Mammary epithelial cell (primary cell): ENCODE data around the gene GJC2.

ENCODE experiments used
- EZH2 ChIP-seq: IDR thresholded peaks from 2 replicates; pipeline ENCODE4 v1.6.1; 2012; ENCODE audit warnings: low read length, inconsistent platforms, borderline replicate concordance
- TF ChIP-seq, protein P1 (sequence below), 2 donors: IDR thresholded peaks in 1 of 2; conservative IDR thresholded peaks in 1 of 2; 2 replicates each; pipeline ENCODE4 v1.5.1; 2011 to 2012; ENCODE audit warnings: inconsistent platforms in 2 of 2, low read length in 2 of 2, mild to moderate bottlenecking in 2 of 2, control low read depth in 1 of 2, low read depth in 1 of 2; ENCODE audit not compliant: insufficient read depth in 1 of 2; ENCODE audit errors: extremely low read depth in 1 of 2

DNA sequence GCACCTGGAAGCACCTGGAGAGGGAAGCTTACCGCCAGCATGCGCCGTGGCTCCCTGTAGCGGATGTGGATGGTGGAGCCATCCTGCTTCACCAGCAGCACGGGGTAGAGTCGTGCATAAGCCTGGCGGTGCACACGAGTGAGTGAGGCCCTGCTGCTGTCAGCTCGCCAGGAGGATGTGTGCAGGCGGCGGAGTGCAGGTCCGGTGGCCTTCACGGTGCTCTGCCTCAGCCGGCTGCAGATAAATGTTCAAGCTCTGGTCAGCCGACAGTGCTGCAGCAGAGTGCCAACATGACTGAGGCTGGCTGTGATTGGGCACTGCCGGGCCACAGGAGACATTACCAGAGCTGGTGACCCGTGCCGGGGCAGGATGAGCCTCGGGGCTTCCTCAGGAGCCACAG lies 42.1 kb upstream of the GJC2 start:
- TF ChIP-seq, protein P1, sequence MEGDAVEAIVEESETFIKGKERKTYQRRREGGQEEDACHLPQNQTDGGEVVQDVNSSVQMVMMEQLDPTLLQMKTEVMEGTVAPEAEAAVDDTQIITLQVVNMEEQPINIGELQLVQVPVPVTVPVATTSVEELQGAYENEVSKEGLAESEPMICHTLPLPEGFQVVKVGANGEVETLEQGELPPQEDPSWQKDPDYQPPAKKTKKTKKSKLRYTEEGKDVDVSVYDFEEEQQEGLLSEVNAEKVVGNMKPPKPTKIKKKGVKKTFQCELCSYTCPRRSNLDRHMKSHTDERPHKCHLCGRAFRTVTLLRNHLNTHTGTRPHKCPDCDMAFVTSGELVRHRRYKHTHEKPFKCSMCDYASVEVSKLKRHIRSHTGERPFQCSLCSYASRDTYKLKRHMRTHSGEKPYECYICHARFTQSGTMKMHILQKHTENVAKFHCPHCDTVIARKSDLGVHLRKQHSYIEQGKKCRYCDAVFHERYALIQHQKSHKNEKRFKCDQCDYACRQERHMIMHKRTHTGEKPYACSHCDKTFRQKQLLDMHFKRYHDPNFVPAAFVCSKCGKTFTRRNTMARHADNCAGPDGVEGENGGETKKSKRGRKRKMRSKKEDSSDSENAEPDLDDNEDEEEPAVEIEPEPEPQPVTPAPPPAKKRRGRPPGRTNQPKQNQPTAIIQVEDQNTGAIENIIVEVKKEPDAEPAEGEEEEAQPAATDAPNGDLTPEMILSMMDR (conservative IDR thresholded peaks at IDR 0.05 in 1 of 2, IDR thresholded peaks at IDR 0.05 in 1 of 2; ENCODE audit: extremely low read depth in 1 of 2, insufficient read depth in 1 of 2, low read depth in 1 of 2, low read length in 2 of 2): no peak
- TF ChIP-seq EZH2: no peak
